CD4-positive, alpha-beta T cell (primary cell): Measurements from ENCODE around the gene UBXN4. TPM values are rescaled to one million over a fixed set of nuclear protein-coding genes. Genes with fewer than 3 reads are reported as not detected.

ENCODE experiments used
- ATAC-seq: fragments of 200-7000 bp; cut with Tn5 transposase; one replicate; pipeline ENCODE4 v1.10.0; 2022; ENCODE audit warnings: mild to moderate bottlenecking; ENCODE audit not compliant: poor library complexity
- CTCF ChIA-PET: fragments of 350-600 bp; sonication (Branson Sonifier 250); formaldehyde crosslinking; loops from one replicate; lab custom pipeline; 2021; ENCODE audit warnings: antibody characterized with exemption, inconsistent platforms; lab: Charles Lee
- POLR2A ChIA-PET: fragments of 350-600 bp; sonication (Branson Sonifier 250); formaldehyde crosslinking; loops from one replicate; lab custom pipeline; 2021; ENCODE audit warnings: antibody characterized with exemption, inconsistent platforms; lab: Charles Lee
- DNase-seq, 14 experiments: peaks; one replicate each; pipeline ENCODE4 v3.0.0-alpha.2; 2013 to 2020; ENCODE audit warnings: mixed read lengths in 2 of 14
- H3K27ac ChIP-seq, 2 donors: one replicate each; pipeline versions ENCODE4 v1.5.1 to v1.7.0; 2013; ENCODE audit warnings: low read length in 2 of 2, low read depth in 1 of 2, mild to moderate bottlenecking in 1 of 2
- H3K27me3 ChIP-seq, 2 experiments: 1 replicate in 1 of 2; 2 replicates in 1 of 2; pipeline versions ENCODE4 v1.6.1 to v1.7.0; 2013; ENCODE audit warnings: low read length in 2 of 2, control low read depth in 1 of 2, mild to moderate bottlenecking in 1 of 2, moderate library complexity in 1 of 2; ENCODE audit not compliant: insufficient read depth in 2 of 2, control insufficient read depth in 1 of 2
- H3K36me3 ChIP-seq: one replicate; pipeline ENCODE4 v1.6.1; 2013; ENCODE audit warnings: low read length, control low read depth; ENCODE audit not compliant: insufficient read depth
- H3K4me1 ChIP-seq: one replicate; pipeline ENCODE4 v1.6.1; 2013; ENCODE audit warnings: low read length, control low read depth; ENCODE audit not compliant: insufficient read depth
- H3K4me3 ChIP-seq: one replicate; pipeline ENCODE4 v1.5.1; 2013; ENCODE audit warnings: mild to moderate bottlenecking, low read length, moderate library complexity
- H3K9me3 ChIP-seq, 2 experiments: 1 replicate in 1 of 2; 2 replicates in 1 of 2; pipeline versions ENCODE4 v1.6.1 to v1.7.0; 2013; ENCODE audit warnings: low read length in 2 of 2, mild to moderate bottlenecking in 2 of 2, control low read depth in 1 of 2, moderate library complexity in 1 of 2; ENCODE audit not compliant: control insufficient read depth in 1 of 2, insufficient read depth in 1 of 2
- H3K27ac Mint-ChIP-seq: one replicate; pipeline ENCODE4 v1.8.0; 2020; ENCODE audit warnings: mixed read lengths
- H3K27me3 Mint-ChIP-seq: one replicate; pipeline ENCODE4 v1.8.0; 2021; ENCODE audit warnings: mixed read lengths
- H3K36me3 Mint-ChIP-seq: one replicate; pipeline ENCODE4 v1.8.0; 2021; ENCODE audit warnings: low read depth, mixed read lengths
- H3K4me1 Mint-ChIP-seq: one replicate; pipeline ENCODE4 v1.8.0; 2021; ENCODE audit warnings: low read depth, mixed read lengths
- H3K4me3 Mint-ChIP-seq: one replicate; pipeline ENCODE4 v1.8.0; 2020; ENCODE audit warnings: mild to moderate bottlenecking, mixed read lengths
- H3K9me3 Mint-ChIP-seq: one replicate; pipeline ENCODE4 v1.8.0; 2020; ENCODE audit warnings: mixed read lengths
- intact Hi-C, 2 experiments: fragments of 100-400 bp; cut with DNase I in 1 of 2; cut with micrococcal nuclease in 1 of 2; formaldehyde crosslinking; loops; one replicate each; pipeline versions ENCODE4 v1.15.1 to v1.9.0; 2023 to 2025; cut with DNase I, micrococcal nuclease
- polyA plus RNA-seq, 2 donors: library from polyadenylated mRNA; unstranded; fragments of 120-200 nt; gene quantifications; one replicate each; pipeline ENCODE4 v1.2.1, GENCODE V29; 2013
- total RNA-seq, 174 experiments: library from RNA in 2 of 174; stranded (reverse) in 2 of 174; gene quantifications; one replicate each; pipeline ENCODE4 v1.2.3 and lab custom pipeline; 2021 to 2026
- TF ChIP-seq, protein P1 (sequence below): fragments of 200-600 bp; IDR thresholded peaks from one replicate; pipeline ENCODE4 v1.8.0; 2022; ENCODE audit warnings: antibody characterized with exemption, mild to moderate bottlenecking

UBXN4 gene, protein sequence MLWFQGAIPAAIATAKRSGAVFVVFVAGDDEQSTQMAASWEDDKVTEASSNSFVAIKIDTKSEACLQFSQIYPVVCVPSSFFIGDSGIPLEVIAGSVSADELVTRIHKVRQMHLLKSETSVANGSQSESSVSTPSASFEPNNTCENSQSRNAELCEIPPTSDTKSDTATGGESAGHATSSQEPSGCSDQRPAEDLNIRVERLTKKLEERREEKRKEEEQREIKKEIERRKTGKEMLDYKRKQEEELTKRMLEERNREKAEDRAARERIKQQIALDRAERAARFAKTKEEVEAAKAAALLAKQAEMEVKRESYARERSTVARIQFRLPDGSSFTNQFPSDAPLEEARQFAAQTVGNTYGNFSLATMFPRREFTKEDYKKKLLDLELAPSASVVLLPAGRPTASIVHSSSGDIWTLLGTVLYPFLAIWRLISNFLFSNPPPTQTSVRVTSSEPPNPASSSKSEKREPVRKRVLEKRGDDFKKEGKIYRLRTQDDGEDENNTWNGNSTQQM
- total RNA-seq (100 to 1,000 TPM; 143 to 150 TPM), total RNA-seq (lab: John Stamatoyannopoulos, UW) (126 to 238 (median 181) reads per million in 172 experiments)
- polyA plus RNA-seq (2013, experiment 1 of 2) = 81.8 TPM
- 98.1 TPM for polyA plus RNA-seq (2013, experiment 2 of 2)

DNA sequence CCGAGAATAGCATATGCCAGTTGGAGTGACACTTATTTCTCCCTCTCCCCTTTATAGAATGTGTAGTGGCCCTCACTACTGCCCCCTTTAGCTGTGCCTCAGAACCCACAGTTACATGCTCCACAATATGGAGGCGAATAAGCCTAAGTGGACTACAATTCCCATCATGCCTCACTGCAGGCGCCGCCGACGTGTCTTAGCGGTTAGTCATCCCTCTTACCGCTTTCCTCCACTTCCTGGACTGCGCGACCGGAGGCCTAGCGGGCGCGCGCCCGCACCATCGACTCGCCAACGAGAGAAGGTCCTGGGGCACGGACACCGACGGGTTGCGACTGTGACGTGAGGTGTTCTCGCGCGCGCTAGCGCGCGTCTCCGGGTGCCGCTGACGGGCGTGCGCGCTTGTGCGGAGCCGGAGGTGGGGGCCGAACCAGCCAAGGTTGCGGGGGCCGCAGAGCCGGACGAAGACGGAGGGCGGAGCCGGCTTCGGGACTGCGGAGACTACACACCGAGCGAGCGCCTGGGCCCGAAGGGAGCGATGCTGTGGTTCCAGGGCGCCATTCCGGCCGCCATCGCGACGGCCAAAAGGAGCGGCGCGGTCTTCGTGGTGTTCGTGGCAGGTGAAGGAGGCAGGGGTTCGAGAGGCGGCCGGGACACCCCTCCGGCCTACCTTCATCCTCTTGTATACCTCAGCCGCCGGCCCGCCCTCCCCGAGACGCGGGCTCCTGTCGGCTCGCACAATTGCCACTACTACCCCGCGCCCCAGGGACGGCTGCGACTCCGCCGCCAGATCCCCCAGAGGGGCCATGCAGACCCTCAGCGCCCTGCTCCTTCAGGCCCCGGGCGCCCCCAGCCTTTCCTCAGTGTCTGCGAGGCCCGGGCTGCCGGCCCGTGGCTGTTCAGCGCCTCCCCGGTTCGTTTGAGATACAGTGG is at the start of gene UBXN4:
Gene UBXN4, plus strand, starts transcription at position 461 of the 930 bp plus-strand sequence. Its CDS starts 75 bp downstream, at position 536.
- Histone ChIP-seq H3K27me3 (no peaks in the 10 kb centered on the region), H3K4me1 (peaks cover 11% of the 10 kb centered on the region), H3K27ac (peak within 1 kb of the TSS; percentile 95 to 98), H3K4me3 (peak within 1 kb of the TSS; percentile 94), H3K9me3 (no peaks in the 10 kb centered on the region), H3K36me3 (peaks cover 7% of the 10 kb centered on the region)
- ATAC-seq = peak; percentile 87
- TF ChIP-seq, protein P1, sequence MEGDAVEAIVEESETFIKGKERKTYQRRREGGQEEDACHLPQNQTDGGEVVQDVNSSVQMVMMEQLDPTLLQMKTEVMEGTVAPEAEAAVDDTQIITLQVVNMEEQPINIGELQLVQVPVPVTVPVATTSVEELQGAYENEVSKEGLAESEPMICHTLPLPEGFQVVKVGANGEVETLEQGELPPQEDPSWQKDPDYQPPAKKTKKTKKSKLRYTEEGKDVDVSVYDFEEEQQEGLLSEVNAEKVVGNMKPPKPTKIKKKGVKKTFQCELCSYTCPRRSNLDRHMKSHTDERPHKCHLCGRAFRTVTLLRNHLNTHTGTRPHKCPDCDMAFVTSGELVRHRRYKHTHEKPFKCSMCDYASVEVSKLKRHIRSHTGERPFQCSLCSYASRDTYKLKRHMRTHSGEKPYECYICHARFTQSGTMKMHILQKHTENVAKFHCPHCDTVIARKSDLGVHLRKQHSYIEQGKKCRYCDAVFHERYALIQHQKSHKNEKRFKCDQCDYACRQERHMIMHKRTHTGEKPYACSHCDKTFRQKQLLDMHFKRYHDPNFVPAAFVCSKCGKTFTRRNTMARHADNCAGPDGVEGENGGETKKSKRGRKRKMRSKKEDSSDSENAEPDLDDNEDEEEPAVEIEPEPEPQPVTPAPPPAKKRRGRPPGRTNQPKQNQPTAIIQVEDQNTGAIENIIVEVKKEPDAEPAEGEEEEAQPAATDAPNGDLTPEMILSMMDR = peak; percentile 17
- Mint-ChIP-seq H3K4me3 (peak within 1 kb of the TSS; percentile 95), H3K4me1 (peaks cover 46% of the 10 kb centered on the region), H3K27me3 (no peaks in the 10 kb centered on the region), H3K9me3 (no peaks in the 10 kb centered on the region), H3K27ac (peak within 1 kb of the TSS; percentile 92), H3K36me3 (peaks cover 33% of the 10 kb centered on the region)
- ChIA-PET POLR2A (interaction anchor here (0.9 to 1.6 kb wide), 11 partner anchors 19 to 823 kb away, joined by 3 to 26 read pairs (median 5); partner anchors contain the start of genes CCNT2, MCM6, R3HDM1 and RAB3GAP1), CTCF (interaction anchor here (1.1 kb wide), 1 partner anchor 32 kb away, joined by 3 read pairs; no protein-coding TSS in a partner anchor)
- intact Hi-C loops = loop anchor here (1.0 to 10.0 kb wide), 8 partner anchors 131 to 824 kb away; partner anchors contain the start of genes CCNT2 (in 2 of the 2), R3HDM1 (in 2 of the 2), RAB3GAP1 (in 2 of the 2) and ZRANB3 (in 2 of the 2)
- peak; percentile 86 to 99 (median 93) for DNase-seq

DNA sequence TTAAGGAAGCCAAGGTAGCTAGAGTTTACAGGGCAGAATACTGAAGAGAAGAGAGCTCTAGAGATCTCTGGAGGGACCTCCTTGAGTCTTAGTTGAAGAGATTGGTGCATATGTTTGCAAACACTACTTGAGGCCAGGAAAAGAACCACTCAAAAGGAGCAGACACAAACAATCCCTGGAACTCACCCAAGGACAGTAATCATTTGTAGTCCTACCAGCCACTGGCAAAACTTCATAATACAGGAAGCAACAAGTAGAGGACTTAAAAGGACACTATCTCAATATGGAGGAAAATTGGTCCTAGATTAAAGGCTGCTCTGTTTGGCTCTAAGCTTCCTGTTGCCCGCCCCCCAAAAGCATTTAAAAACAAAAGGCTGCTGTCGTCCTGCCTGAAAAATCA is 46.9 kb upstream of the UBXN4 start:
- Histone ChIP-seq H3K36me3 (no peaks in the 10 kb centered on the region), H3K27me3 (no peaks in the 10 kb centered on the region), H3K9me3 (no peaks in the 10 kb centered on the region), H3K4me3 (no peak overlapping the region), H3K4me1 (peaks cover 5% of the 10 kb centered on the region), H3K27ac (no peak overlapping the region)
- intact Hi-C loops = no loop called here
- no peak overlapping the region for H3K4me3 Mint-ChIP-seq
- H3K9me3 Mint-ChIP-seq = no peaks in the 10 kb centered on the region
- ATAC-seq (no peak), DNase-seq (no peak)
- no peaks in the 10 kb centered on the region for H3K27me3 Mint-ChIP-seq
- ChIA-PET CTCF (no interaction called here), POLR2A (no interaction called here)
- peaks cover 22% of the 10 kb centered on the region for H3K36me3 Mint-ChIP-seq
- TF ChIP-seq, protein P1 = no peak
- peak overlapping the region; percentile 38 for H3K27ac Mint-ChIP-seq
- H3K4me1 Mint-ChIP-seq = peaks cover 25% of the 10 kb centered on the region

DNA sequence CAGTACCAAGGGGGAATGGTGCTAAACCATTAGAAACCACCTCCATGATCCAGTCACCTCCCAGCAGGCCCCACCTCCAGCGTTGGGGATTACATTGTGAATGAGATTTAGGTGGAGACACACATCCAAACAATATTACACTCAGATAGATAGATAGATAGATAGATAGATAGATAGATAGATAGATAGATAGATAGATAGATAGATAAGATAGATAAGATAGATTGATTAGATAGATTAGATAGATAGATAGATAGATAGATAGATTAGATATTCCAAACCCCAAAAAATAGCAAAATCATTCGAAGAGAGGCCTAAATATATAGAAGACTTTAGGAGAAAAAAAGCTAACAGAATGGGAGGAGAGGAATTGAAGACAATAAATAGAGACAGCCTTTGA is 42.8 kb upstream of the UBXN4 start:
- H3K4me1 ChIP-seq = no peaks in the 10 kb centered on the region
- no peak for DNase-seq
- Mint-ChIP-seq H3K36me3 (peaks cover 27% of the 10 kb centered on the region), H3K4me1 (peaks cover 12% of the 10 kb centered on the region), H3K9me3 (no peaks in the 10 kb centered on the region), H3K27me3 (no peaks in the 10 kb centered on the region), H3K4me3 (no peak overlapping the region), H3K27ac (no peak overlapping the region)
- H3K9me3 ChIP-seq = no peaks in the 10 kb centered on the region
- intact Hi-C loops = no loop called here
- TF ChIP-seq, protein P1 = no peak
- H3K27ac ChIP-seq = no peak overlapping the region
- POLR2A ChIA-PET = no interaction called here
- no peak overlapping the region for H3K4me3 ChIP-seq
- no peak for ATAC-seq
- CTCF ChIA-PET = no interaction called here
- H3K27me3 ChIP-seq = no peaks in the 10 kb centered on the region
- no peaks in the 10 kb centered on the region for H3K36me3 ChIP-seq
